DOHH2 (cell line): Measurements from ENCODE around the gene ZDHHC24.

ENCODE experiments used
- H3F3A ChIP-seq: fragments of 200-600 bp; sonication (generic), shearing (Covaris generic); 2 replicates; pipeline ENCODE4 v1.6.0; 2016; ENCODE audit warnings: antibody characterized with exemption, mild to moderate bottlenecking; ENCODE audit not compliant: control insufficient read depth, insufficient read depth
- H3K27ac ChIP-seq: fragments of 200-600 bp; sonication (generic); 2 replicates; pipeline ENCODE4 v1.5.1; 2014; ENCODE audit warnings: low read depth, mild to moderate bottlenecking, low read length, moderate library complexity
- H3K27me3 ChIP-seq: fragments of 200-600 bp; sonication (generic); 2 replicates; pipeline ENCODE4 v1.6.1; 2014; ENCODE audit warnings: mild to moderate bottlenecking, low read length, mixed read lengths; ENCODE audit not compliant: control insufficient read depth
- H3K36me3 ChIP-seq: fragments of 200-600 bp; sonication (generic); 2 replicates; pipeline ENCODE4 v1.6.1; 2014; ENCODE audit warnings: mild to moderate bottlenecking, low read length, moderate library complexity, mixed read lengths; ENCODE audit not compliant: control insufficient read depth
- H3K4me1 ChIP-seq: fragments of 200-600 bp; sonication (generic); 2 replicates; pipeline ENCODE4 v1.6.1; 2014; ENCODE audit warnings: mild to moderate bottlenecking, low read length, mixed read lengths; ENCODE audit not compliant: control insufficient read depth
- H3K4me2 ChIP-seq: fragments of 200-600 bp; sonication (generic); 2 replicates; pipeline ENCODE4 v1.6.0; 2014; ENCODE audit warnings: mild to moderate bottlenecking, low read length, moderate library complexity
- H3K4me3 ChIP-seq: fragments of 200-600 bp; sonication (generic); 2 replicates; pipeline ENCODE4 v1.5.1; 2014; ENCODE audit warnings: mild to moderate bottlenecking, low read length, mixed read lengths
- H3K79me2 ChIP-seq: fragments of 200-600 bp; sonication (generic); 2 replicates; pipeline ENCODE4 v1.6.1; 2014; ENCODE audit warnings: mild to moderate bottlenecking, low read length, mixed read lengths; ENCODE audit not compliant: control insufficient read depth
- H3K9me2 ChIP-seq: fragments of 200-600 bp; sonication (generic); replicated peaks from 2 replicates; pipeline ENCODE4 v1.6.1; 2014; ENCODE audit warnings: mild to moderate bottlenecking, low read length, mixed read lengths; ENCODE audit not compliant: control insufficient read depth
- H3K9me3 ChIP-seq: fragments of 200-600 bp; sonication (generic); 2 replicates; pipeline ENCODE4 v1.6.1; 2014; ENCODE audit warnings: antibody characterized with exemption, low read length, mixed read lengths; ENCODE audit not compliant: control insufficient read depth, insufficient read depth
- H4K20me1 ChIP-seq: fragments of 200-600 bp; sonication (generic); 2 replicates; pipeline ENCODE4 v1.6.0; 2014; ENCODE audit warnings: low read depth, mild to moderate bottlenecking, antibody characterized with exemption, low read length, moderate library complexity; ENCODE audit not compliant: control insufficient read depth, insufficient read depth
- CTCF ChIP-seq: fragments of 200-600 bp; sonication (generic); IDR thresholded peaks from one replicate; pipeline ENCODE4 v1.5.1; 2014; ENCODE audit warnings: antibody characterized with exemption, mild to moderate bottlenecking, low read depth, low read length; ENCODE audit not compliant: poor library complexity, severe bottlenecking
- EZH2phosphoT487 ChIP-seq: fragments of 200-600 bp; sonication (generic); IDR thresholded peaks from 2 replicates; pipeline ENCODE4 v1.6.1; 2017; ENCODE audit warnings: borderline replicate concordance, mild to moderate bottlenecking, antibody characterized with exemption, low read length, moderate library complexity, mixed read lengths

The ZDHHC24 gene

GRCh38 chr11:66473608-66474515, 72.0 kb downstream of the ZDHHC24 start:
- Histone ChIP-seq H3K4me1 (peaks cover 2% of the 10 kb centered on the region), H3K9me2 (no peaks in the 10 kb centered on the region), H4K20me1 (peaks cover 6% of the 10 kb centered on the region; the same call in 1 of the 2 replicates), H3K9me3 (no peaks in the 10 kb centered on the region), H3K79me2 (peaks cover 4% of the 10 kb centered on the region), H3K36me3 (peaks cover 3% of the 10 kb centered on the region; the same call in 1 of the 2 replicates), H3K4me2 (no peak overlapping the region), H3K27ac (no peak overlapping the region), H3K4me3 (no peak overlapping the region), H3F3A (no peaks in the 10 kb centered on the region), H3K27me3 (no peaks in the 10 kb centered on the region)
- TF ChIP-seq CTCF (no peak), EZH2phosphoT487 (no peak)

GRCh38 chr11:66473167-66473566, 72.7 kb downstream of the ZDHHC24 start:
- H3K4me3 ChIP-seq = no peak overlapping the region
- peaks cover 3% of the 10 kb centered on the region; the same call in 1 of the 2 replicates for H3K36me3 ChIP-seq
- no peaks in the 10 kb centered on the region for H3K4me1 ChIP-seq
- H3K9me3 ChIP-seq = no peaks in the 10 kb centered on the region
- H3K27me3 ChIP-seq = no peaks in the 10 kb centered on the region
- no peaks in the 10 kb centered on the region for H3F3A ChIP-seq
- H3K27ac ChIP-seq = no peak overlapping the region
- no peaks in the 10 kb centered on the region for H3K79me2 ChIP-seq
- TF ChIP-seq EZH2phosphoT487 (no peak), CTCF (no peak)
- H4K20me1 ChIP-seq = no peaks in the 10 kb centered on the region
- no peaks in the 10 kb centered on the region for H3K9me2 ChIP-seq
- no peak overlapping the region for H3K4me2 ChIP-seq

DNA sequence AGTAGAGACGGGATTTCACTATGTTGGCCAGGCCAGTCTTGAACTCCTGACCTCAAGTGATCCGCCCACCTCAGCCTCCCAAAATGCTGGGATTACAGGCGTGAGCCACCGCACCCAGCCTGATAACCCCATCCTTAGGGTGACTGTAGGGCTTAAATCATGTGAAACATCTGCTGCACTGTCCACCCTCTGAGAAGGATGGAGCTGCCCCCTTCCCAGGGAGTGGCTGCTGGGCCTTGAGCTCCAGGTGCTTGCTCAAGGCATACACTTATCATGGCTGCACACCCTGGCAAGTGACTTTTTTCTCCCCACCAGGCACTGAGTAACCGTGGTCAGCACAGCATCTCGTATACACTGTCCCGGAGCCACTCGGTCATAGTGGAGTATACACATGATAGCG, 73.8 kb downstream of the ZDHHC24 start:
- no peaks in the 10 kb centered on the region for H3F3A ChIP-seq
- H3K9me2 ChIP-seq = no peaks in the 10 kb centered on the region
- no peaks in the 10 kb centered on the region for H4K20me1 ChIP-seq
- TF ChIP-seq EZH2phosphoT487 (no peak), CTCF (no peak)
- H3K36me3 ChIP-seq = peaks cover 3% of the 10 kb centered on the region; the same call in 1 of the 2 replicates
- peaks cover 8% of the 10 kb centered on the region for H3K4me1 ChIP-seq
- no peak overlapping the region for H3K27ac ChIP-seq
- no peaks in the 10 kb centered on the region for H3K27me3 ChIP-seq
- H3K4me3 ChIP-seq = no peak overlapping the region
- no peaks in the 10 kb centered on the region for H3K79me2 ChIP-seq
- no peak overlapping the region for H3K4me2 ChIP-seq
- H3K9me3 ChIP-seq = no peaks in the 10 kb centered on the region
